GM12873 (cell line): Measurements from ENCODE around the gene VSTM4.

ENCODE experiments used
- TF ChIP-seq, protein P1 (sequence below): IDR thresholded peaks from 2 replicates; pipeline ENCODE4 v1.5.1; 2012; ENCODE audit warnings: low read depth, mild to moderate bottlenecking, moderate library complexity, low read length, control low read depth; ENCODE audit not compliant: insufficient read depth; ENCODE audit errors: missing control alignments

The VSTM4 gene

DNA sequence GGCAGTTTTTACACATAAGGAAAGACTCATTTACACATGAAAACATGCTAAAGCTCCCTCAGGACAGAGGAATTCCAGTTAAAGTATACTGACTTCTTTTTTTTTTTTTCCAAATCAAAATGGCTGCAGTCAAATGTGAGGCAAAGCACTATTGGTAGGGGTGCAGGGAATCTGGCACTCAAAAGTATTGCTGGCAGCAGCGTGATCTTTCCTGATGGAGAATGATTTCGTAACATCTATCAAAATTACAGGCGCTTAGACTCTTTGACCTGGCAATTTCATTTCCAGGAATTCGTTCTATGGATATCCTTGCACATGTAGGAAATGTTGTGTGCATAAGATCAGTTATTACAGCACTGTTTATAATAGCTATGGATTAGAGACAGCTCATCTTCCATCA is 65.7 kb downstream of the VSTM4 start:
- TF ChIP-seq, protein P1, sequence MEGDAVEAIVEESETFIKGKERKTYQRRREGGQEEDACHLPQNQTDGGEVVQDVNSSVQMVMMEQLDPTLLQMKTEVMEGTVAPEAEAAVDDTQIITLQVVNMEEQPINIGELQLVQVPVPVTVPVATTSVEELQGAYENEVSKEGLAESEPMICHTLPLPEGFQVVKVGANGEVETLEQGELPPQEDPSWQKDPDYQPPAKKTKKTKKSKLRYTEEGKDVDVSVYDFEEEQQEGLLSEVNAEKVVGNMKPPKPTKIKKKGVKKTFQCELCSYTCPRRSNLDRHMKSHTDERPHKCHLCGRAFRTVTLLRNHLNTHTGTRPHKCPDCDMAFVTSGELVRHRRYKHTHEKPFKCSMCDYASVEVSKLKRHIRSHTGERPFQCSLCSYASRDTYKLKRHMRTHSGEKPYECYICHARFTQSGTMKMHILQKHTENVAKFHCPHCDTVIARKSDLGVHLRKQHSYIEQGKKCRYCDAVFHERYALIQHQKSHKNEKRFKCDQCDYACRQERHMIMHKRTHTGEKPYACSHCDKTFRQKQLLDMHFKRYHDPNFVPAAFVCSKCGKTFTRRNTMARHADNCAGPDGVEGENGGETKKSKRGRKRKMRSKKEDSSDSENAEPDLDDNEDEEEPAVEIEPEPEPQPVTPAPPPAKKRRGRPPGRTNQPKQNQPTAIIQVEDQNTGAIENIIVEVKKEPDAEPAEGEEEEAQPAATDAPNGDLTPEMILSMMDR = no peak

DNA sequence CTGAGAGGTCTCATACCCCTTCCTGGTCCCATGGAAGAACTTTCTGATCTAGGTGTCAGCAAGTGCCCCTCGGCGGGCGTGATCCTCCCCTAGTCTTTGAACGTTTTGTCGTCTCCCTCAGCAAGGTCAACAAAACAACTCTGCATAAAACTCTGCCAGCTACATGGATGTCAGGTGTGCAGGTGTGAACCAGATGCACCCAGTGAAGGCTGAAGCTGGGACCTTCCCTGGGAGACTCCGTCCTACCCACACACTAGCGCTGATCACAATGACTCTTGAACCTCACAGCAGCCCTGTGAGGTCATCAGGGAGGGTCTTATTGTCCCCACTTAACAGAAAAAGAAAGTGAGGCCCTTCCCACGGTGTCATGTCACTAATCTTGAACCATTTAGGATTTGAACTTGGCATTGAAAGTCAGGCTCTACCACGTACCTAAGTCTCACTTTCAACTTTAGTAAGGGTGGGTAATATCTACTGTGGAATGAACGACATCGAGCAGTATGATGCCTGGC is 68.1 kb downstream of the VSTM4 start:
- TF ChIP-seq, protein P1 = no peak

DNA sequence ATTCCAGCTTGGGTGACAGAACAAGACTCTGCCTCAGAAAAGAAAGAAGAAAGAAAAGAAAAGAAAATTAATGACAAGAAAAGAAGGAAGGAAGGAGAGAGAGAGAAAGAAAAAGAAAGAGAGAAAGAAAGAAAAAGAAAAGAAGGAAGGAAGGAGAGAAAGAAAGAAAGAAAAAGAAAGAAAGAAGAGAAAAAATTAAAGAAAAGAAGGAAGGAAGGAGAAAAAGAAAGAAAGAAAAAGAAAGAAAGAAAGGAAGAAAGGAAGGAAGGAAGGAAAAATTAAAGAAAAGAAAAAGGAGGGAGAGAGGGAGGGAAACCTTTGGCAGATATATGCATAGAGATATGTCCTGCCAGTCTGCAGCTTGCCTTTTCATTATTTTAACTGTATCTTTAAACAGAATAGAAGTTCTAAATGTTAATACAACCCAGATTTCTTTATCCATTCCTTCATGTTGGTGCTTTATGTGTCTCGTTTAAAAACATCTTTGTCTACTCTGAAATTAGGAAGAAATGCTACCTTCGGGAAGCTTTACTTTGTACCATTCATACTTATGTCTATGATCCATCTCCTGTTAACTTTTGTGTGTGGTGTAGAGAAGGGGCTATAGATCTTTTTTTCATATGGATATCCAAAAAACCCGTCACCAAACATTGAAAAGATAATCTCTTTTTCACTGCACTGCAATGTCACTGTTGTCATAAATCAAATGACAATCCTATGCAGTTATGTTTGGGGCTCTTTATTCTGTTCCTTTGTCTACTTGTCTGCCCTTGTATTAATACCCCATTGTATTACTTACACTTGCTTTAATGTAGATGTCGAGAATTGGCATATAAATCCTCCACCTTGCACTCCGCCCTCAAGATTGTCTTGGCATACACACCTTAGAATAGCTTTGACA is 70.8 kb downstream of the VSTM4 start:
- TF ChIP-seq, protein P1 = no peak

DNA sequence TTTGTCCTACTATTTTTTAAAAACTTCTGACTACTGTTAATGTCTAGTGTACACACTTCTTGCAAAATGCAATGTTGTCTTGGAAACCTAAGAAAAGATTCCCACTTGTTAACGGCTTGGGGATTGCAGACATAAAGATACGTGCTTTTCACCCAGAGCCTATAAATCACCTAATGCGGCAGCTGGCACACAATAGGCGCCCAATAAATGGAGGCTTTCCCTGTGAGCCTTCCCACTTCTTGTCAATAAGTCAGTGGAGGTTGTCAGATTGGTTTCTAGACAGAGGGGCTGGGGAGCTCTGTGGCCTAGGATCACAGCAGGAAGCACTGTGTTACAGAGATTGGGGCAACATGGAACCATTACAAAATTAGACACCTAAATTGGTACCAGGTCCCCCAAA is 74.7 kb downstream of the VSTM4 start:
- TF ChIP-seq, protein P1 = no peak

DNA sequence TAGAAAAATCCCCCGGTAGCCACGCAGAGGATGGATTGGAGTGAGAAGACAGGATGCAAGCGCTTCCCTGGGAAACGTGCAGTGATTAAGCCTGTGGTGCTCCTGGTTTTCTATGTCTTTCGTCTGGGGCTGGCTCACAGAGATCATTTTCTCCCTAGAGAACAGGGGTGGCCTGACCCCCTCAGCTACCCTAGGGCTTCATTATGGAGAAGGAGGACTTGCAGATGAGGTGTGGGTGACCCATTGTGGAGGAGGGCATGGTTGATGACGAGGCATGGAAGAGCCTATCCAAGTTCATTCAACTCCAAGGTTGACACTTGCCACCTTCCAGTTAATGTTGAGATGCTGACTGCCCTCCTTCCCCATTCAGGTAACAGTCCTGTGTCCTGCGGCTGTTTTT is 75.9 kb downstream of the VSTM4 start:
- TF ChIP-seq, protein P1 = no peak

DNA sequence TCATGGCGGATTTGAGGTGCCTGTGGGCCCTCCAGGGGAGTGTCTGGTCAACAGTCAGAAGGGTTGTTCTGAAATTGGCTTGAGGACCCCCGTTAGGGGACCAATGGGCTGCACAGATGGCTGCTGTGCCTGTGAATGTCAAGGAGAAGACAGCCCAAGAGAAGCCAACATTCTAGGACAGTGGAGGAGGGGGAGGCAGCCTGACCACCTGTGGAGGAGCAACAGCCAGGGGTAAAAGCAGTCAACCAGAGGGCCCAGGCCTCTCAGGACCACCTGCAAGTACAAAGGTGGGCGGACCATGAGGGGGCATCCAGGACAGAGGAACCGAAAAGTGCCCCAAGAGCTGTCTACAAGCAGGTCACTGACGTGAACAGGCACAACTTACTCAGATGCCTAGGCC is 76.6 kb downstream of the VSTM4 start:
- TF ChIP-seq, protein P1 = no peak

DNA sequence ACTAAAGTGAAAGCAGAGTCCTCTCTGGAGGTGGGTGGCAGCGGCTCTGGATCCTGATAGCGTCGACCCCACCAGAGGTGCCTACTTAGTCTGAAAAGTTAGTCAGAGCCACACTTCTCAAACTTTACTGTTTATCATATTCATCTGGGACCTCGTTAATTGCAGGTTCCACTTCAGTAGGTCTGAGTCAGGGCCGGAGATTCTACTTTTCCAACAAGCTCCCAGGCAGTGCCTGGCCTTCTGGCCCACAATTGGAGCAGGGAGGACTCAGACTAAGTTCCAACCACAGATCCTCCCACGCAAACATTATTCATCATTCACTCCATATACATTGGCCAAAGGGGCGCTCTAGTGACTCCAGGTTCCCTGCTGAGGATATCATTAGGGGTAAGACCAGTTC is 78.1 kb downstream of the VSTM4 start:
- TF ChIP-seq, protein P1 = no peak
